ENCODE measurements around the gene PPARG. TPM values are rescaled to one million over a fixed set of nuclear protein-coding genes. Genes with fewer than 3 reads are reported as not detected.

PPARG gene
- total and polyA plus RNA-seq, 2 of the 8 experiments (the other 6 are each of a cell fraction or from before 2014, with no cell fraction given) = 0.06 TPM; not detected in 1

DNA sequence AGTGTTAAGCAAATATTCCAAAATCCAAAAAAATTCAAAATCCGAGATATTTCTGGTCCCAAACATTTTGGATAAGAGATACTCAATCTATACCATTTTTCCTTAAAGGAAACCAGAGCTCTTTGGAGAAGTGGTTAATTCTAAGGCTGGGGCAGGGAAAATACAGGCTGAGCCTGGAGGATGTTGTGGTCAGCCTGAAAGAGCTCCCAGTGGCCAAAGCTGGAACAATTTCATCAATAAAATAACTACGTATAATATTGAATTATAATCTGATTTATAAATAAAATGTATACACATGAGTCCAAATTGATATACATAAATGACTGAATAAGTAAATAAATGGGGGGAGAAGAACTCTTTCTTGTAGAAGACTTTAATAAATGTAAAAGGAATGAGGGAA, 24.6 kb downstream of the PPARG start:
- H3K27me3 ChIP-seq (replicated peaks in 1 of 4; ENCODE audit: control insufficient read depth in 3 of 4, extremely low read depth in 1 of 4, insufficient read depth in 3 of 4, low read length in 3 of 4) = no peaks in the 10 kb centered on the region
- no peak overlapping the region for H2BK15ac ChIP-seq (ENCODE audit: low read length)
- H4K8ac ChIP-seq (ENCODE audit: extremely low read depth, insufficient read depth, low read length) = no peak overlapping the region
- no peaks in the 10 kb centered on the region for H3K4me1 ChIP-seq (replicated peaks in 1 of 4; ENCODE audit: control insufficient read depth in 3 of 4, insufficient read depth in 4 of 4, low read length in 3 of 4)
- no peak overlapping the region for H2AK5ac ChIP-seq (ENCODE audit: low read depth, low read length)
- no peak overlapping the region for H3K14ac ChIP-seq (ENCODE audit: insufficient read length)
- no peak for DNase-seq (ENCODE audit: low read depth in 1 of 2, low spot score in 2 of 2)
- TF ChIP-seq CTBP2 (IDR thresholded peaks at IDR 0.05; ENCODE audit: borderline replicate concordance, insufficient read depth, insufficient read length, low read length) (no peak), BCL11A (IDR thresholded peaks at IDR 0.05; ENCODE audit: low read depth in 2 of 2, low read length in 2 of 2) (no peak), SAP30 (IDR thresholded peaks at IDR 0.05; ENCODE audit: insufficient read depth, insufficient replicate concordance, low read length) (no peak), KDM5A (IDR thresholded peaks at IDR 0.05; ENCODE audit: low read length) (no peak), CEBPB (IDR thresholded peaks at IDR 0.05; ENCODE audit: low read depth, low read length) (no peak)
- ChIA-PET CTCF (ENCODE audit: partially characterized antibody) (interaction anchor here (0.9 to 1.7 kb wide), 4 partner anchors 14 to 170 kb away, joined by 3 to 4 read pairs (median 3); no protein-coding TSS in a partner anchor), POLR2A (ENCODE audit: partially characterized antibody) (no interaction called here)
- H3K23ac ChIP-seq (ENCODE audit: insufficient read length) = no peak overlapping the region
- H3K79me1 ChIP-seq (ENCODE audit: low read depth, low read length) = no peaks in the 10 kb centered on the region
- H3K18ac ChIP-seq (ENCODE audit: extremely low read depth, low read length) = no peak overlapping the region
- no peak overlapping the region for H2BK5ac ChIP-seq (ENCODE audit: low read depth, low read length)
- H3K56ac ChIP-seq (replicated peaks; ENCODE audit: insufficient read length, low read depth, low read length) = no peak overlapping the region
- H2BK120ac ChIP-seq (replicated peaks; ENCODE audit: low read depth, low read length) = no peak overlapping the region
- WGBS, 2 experiments (ENCODE audit: extremely low coverage in 1 of 2, insufficient coverage in 1 of 2, insufficient read length in 1 of 2, insufficient replicate concordance in 2 of 2, low coverage in 1 of 2, low lambda C conversion rate in 2 of 2, missing lambda C conversion rate in 1 of 2) = 79% methylated on average over 2 of the region's 2 CpGs; no CpG with 5 or more reads in 1 of the 2 experiments
- H3K36me3 ChIP-seq (ENCODE audit: control insufficient read depth in 2 of 4, insufficient read depth in 4 of 4, low read length in 3 of 4) = no peaks in the 10 kb centered on the region
- no peak overlapping the region for H4K5ac ChIP-seq (ENCODE audit: insufficient read length, low read depth, low read length)
- no peaks in the 10 kb centered on the region for H3K23me2 ChIP-seq (ENCODE audit: low read depth, low read length)
- no peaks in the 10 kb centered on the region for H3K9me3 ChIP-seq (ENCODE audit: insufficient read depth in 2 of 2, low read depth in 1 of 2, low read length in 1 of 2)
- H4K91ac ChIP-seq (replicated peaks; ENCODE audit: insufficient read length, low read length) = no peak overlapping the region
- H3K79me2 ChIP-seq (ENCODE audit: control insufficient read depth in 1 of 2, insufficient read depth in 2 of 2, low read length in 2 of 2) = no peaks in the 10 kb centered on the region
- H3K4ac ChIP-seq (replicated peaks; ENCODE audit: insufficient read length, low read depth, low read length) = no peak overlapping the region
- H4K20me1 ChIP-seq (replicated peaks in 1 of 2; ENCODE audit: control insufficient read depth in 1 of 2, insufficient read depth in 2 of 2, low read length in 2 of 2) = no peaks in the 10 kb centered on the region
- H3K4me3 ChIP-seq (ENCODE audit: extremely low read depth in 1 of 4, insufficient read depth in 2 of 4, low read depth in 3 of 4, low read length in 4 of 4) = no peak overlapping the region
- FAIRE-seq = no peak
- H2BK12ac ChIP-seq (ENCODE audit: low read depth, low read length) = no peak overlapping the region
- H3K27ac ChIP-seq (ENCODE audit: low read depth, low read length) = no peak overlapping the region
- no peak overlapping the region for H2BK20ac ChIP-seq (ENCODE audit: low read length)
- no peak overlapping the region for H3K9ac ChIP-seq (replicated peaks in 1 of 4; ENCODE audit: extremely low read depth in 1 of 4, low read depth in 3 of 4, low read length in 3 of 4)
- no peak overlapping the region for H3K4me2 ChIP-seq (ENCODE audit: insufficient read depth in 1 of 2, low read depth in 2 of 2, low read length in 2 of 2)
- no peak overlapping the region for H2AFZ ChIP-seq (ENCODE audit: low read length)
